ENCODE data around the gene SPEM1. TPM values are rescaled to one million over a fixed set of nuclear protein-coding genes. Genes with fewer than 3 reads are reported as not detected.
"Not testable (repeated sequence)": the region's sequence is repeated elsewhere in the genome, so short reads cannot be mapped to it uniquely, and the experiment has no call there.

SPEM1 gene
- total RNA-seq, 4 donors from 2014 or later: not detected

DNA sequence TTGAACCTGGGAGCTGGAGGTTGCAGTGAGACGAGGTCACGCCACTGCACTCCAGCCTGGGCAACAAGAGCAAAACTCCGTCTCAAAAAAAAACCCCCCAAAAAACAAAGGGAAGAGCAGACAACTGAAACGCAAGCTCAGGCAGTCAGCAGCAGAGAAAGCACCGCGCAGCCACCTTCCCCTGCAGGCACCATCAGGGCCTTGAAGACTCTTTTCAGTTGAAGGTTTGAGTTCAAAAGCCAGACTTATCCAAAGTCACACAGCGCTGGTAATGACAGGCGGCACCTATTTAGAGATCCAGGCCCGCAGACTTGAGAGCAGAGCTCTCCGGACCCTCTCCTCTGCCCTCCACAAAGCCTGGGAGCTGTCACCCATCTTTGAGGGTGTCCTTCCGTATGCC is 48.2 kb downstream of the SPEM1 start:
- TF ChIP-seq POLR2A (IDR thresholded peaks at IDR 0.05): no peak
- no peak for TF ChIP-seq CTCF (IDR thresholded peaks at IDR 0.05)
- H3K4me3 ChIP-seq (ENCODE audit: low read depth, poor library complexity, severe bottlenecking): no peak overlapping the region
- WGBS, 2 donors: 92 to 95% methylated on average over 11 of the region's 11 CpGs
- DNase-seq (ENCODE audit: low spot score in 2 of 2): no peak
- intact Hi-C loops (cut with DNase I; ENCODE audit: low total_unique reads): no loop called here

DNA sequence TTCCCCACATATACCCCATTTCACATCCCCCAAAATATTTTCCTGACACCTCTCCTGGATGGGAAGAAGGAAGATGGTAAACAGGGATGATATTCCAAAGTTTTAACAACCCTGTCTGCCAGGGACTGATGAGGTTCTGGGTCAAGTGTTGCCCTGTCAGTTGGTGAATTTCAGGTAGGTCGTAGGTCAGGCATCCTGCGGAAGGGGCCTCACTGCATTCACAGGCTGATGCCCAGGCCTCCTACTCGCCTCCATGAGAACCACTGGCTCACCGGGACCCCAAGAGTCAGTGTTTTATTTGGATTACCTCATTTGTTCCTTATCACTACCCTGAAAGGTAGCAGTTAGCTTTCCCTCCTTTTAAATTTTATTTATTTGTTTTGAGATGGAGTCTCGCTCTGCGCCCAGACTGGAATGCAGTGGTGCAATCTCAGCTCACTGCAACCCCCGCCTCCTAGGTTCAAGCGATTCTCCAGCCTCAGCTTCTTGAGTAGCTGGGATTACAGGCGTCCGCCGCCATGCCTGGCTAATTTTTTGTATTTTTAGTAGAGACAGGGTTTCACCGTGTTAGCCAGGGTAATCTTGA is 48.8 kb downstream of the SPEM1 start:
- 82 to 86% methylated on average over 12 of the region's 12 CpGs for WGBS, 2 donors
- H3K4me3 ChIP-seq (ENCODE audit: low read depth, poor library complexity, severe bottlenecking): no peak overlapping the region
- intact Hi-C loops (cut with DNase I; ENCODE audit: low total_unique reads): no loop called here
- TF ChIP-seq CTCF (IDR thresholded peaks at IDR 0.05) (no peak), POLR2A (IDR thresholded peaks at IDR 0.05) (no peak)
- no peak for DNase-seq (ENCODE audit: low spot score in 2 of 2)

- intact Hi-C loops (cut with DNase I; ENCODE audit: low total_unique reads): not testable (repeated sequence)
Measured at GRCh38 chr17:7469843-7470242, 49.7 kb downstream of the SPEM1 start.

GRCh38 chr17:7470457-7470973 is 50.4 kb downstream of the SPEM1 start:
- DNase-seq (ENCODE audit: low spot score in 2 of 2); intact Hi-C loops (cut with DNase I; ENCODE audit: low total_unique reads); H3K4me3 ChIP-seq (ENCODE audit: low read depth, poor library complexity, severe bottlenecking): not testable (repeated sequence)
- 76% methylated on average over 8 of the region's 8 CpGs for WGBS, 2 donors

More at GRCh38 chr17:7469843-7470242, 49.7 kb downstream of the SPEM1 start:
- DNase-seq (ENCODE audit: low spot score in 2 of 2); H3K4me3 ChIP-seq (ENCODE audit: low read depth, poor library complexity, severe bottlenecking): not testable (repeated sequence)
- 90 to 93% methylated on average over 12 of the region's 12 CpGs for WGBS, 2 donors

Other genes with a start within 250 kb of the SPEM1 start
- gene ASGR1, start 241.0 kb upstream of the SPEM1 start, total RNA-seq: 1 to 10 TPM; 1.3 to 6.6 (median 4.2) TPM
- 1 to 10 TPM; 2.7 to 7.7 (median 4.7) TPM for gene DLG4, start 200.5 kb upstream of the SPEM1 start, total RNA-seq
- gene ACADVL, start 200.4 kb upstream of the SPEM1 start, total RNA-seq: 1,000 to 10,000 TPM in 1 of 4 donors, 100 to 1,000 TPM in 3; 703 to 1,179 (median 863) TPM
- 10 to 100 TPM; 51.7 to 87.5 (median 67.8) TPM for gene DVL2, start 185.8 kb upstream of the SPEM1 start, total RNA-seq
- gene PHF23, start 180.9 kb upstream of the SPEM1 start, total RNA-seq: 10 to 100 TPM; 23.4 to 32.5 (median 27.9) TPM
- gene GABARAP, start 177.9 kb upstream of the SPEM1 start, total RNA-seq: 100 to 1,000 TPM; 253 to 667 (median 538) TPM
- 10 to 100 TPM; 55.3 to 79.2 (median 70.4) TPM for gene CTDNEP1, start 168.6 kb upstream of the SPEM1 start, total RNA-seq
- gene ELP5, start 168.1 kb upstream of the SPEM1 start, total RNA-seq: 10 to 100 TPM; 10.8 to 20.6 (median 17.1) TPM
- 10 to 100 TPM in 3 of 4 donors, 1 to 10 TPM in 1; 6.7 to 25.6 (median 14.4) TPM for gene CLDN7, start 157.8 kb upstream of the SPEM1 start, total RNA-seq
- 10 to 100 TPM in 2 of 4 donors, 1 to 10 TPM in 2; 4.3 to 13.6 (median 8.4) TPM for gene SLC2A4, start 138.6 kb upstream of the SPEM1 start, total RNA-seq
- 1 to 10 TPM in 3 of 4 donors, under 1 TPM in 1; 0.17 to 8.0 (median 2.4) TPM for gene YBX2, start 125.7 kb upstream of the SPEM1 start, total RNA-seq
- gene EIF5A, start 112.7 kb upstream of the SPEM1 start, total RNA-seq: 100 to 1,000 TPM; 203 to 261 (median 221) TPM
- 10 to 100 TPM; 48.8 to 93.6 (median 79.3) TPM for gene GPS2, start 105.0 kb upstream of the SPEM1 start, total RNA-seq
- 10 to 100 TPM; 13.3 to 44.8 (median 22.3) TPM for gene NEURL4, start 91.0 kb upstream of the SPEM1 start, total RNA-seq
- gene ACAP1, start 83.8 kb upstream of the SPEM1 start, total RNA-seq: 1 to 10 TPM; 2.9 to 5.6 (median 3.8) TPM
- gene KCTD11, start 68.2 kb upstream of the SPEM1 start, total RNA-seq: 10 to 100 TPM; 30.3 to 65.4 (median 42.8) TPM
- gene TMEM95, start 65.2 kb upstream of the SPEM1 start, total RNA-seq: not detected
- 10 to 100 TPM; 13.0 to 25.4 (median 19.7) TPM for gene TNK1, start 39.2 kb upstream of the SPEM1 start, total RNA-seq
- 10 to 100 TPM; 21.6 to 38.1 (median 24.5) TPM for gene PLSCR3, start 25.8 kb upstream of the SPEM1 start, total RNA-seq
- gene TMEM256, start 16.2 kb upstream of the SPEM1 start, total RNA-seq: 10 to 100 TPM; 56.1 to 90.8 (median 65.5) TPM
- 1 to 10 TPM; 5.5 to 9.6 (median 6.4) TPM for gene NLGN2, start 12.5 kb upstream of the SPEM1 start, total RNA-seq
- gene SPEM2, start 5.3 kb downstream of the SPEM1 start, total RNA-seq: not detected
- gene SPEM3, start 8.5 kb downstream of the SPEM1 start, total RNA-seq: not detected
- gene TMEM102, start 15.1 kb downstream of the SPEM1 start, total RNA-seq: 10 to 100 TPM; 15.5 to 23.2 (median 22.1) TPM
- 10 to 100 TPM; 12.5 to 15.0 (median 13.9) TPM for gene FGF11, start 19.2 kb downstream of the SPEM1 start, total RNA-seq
- gene CHRNB1, start 24.7 kb downstream of the SPEM1 start, total RNA-seq: 10 to 100 TPM in 3 of 4 donors, 1 to 10 TPM in 1; 7.8 to 16.0 (median 13.6) TPM
- 10 to 100 TPM; 40.4 to 52.3 (median 47.7) TPM for gene ZBTB4, start 59.3 kb downstream of the SPEM1 start, total RNA-seq
- gene SLC35G6, start 61.1 kb downstream of the SPEM1 start, total RNA-seq: not detected
- 100 to 1,000 TPM in 3 of 4 donors, 10 to 100 TPM in 1; 93.9 to 120 (median 110) TPM for gene POLR2A, start 64.0 kb downstream of the SPEM1 start, total RNA-seq
- 10 to 100 TPM in 3 of 4 donors, 1 to 10 TPM in 1; 9.9 to 31.7 (median 20.9) TPM for gene TNFSF12, start 128.7 kb downstream of the SPEM1 start, total RNA-seq
- gene TNFSF13, start 138.4 kb downstream of the SPEM1 start, total RNA-seq: 10 to 100 TPM in 3 of 4 donors, 1 to 10 TPM in 1; 7.6 to 30.6 (median 17.6) TPM
- 10 to 100 TPM; 39.5 to 53.0 (median 48.7) TPM for gene SENP3, start 141.6 kb downstream of the SPEM1 start, total RNA-seq
- gene CD68, start 159.3 kb downstream of the SPEM1 start, total RNA-seq: 10 to 100 TPM; 14.2 to 26.9 (median 16.2) TPM
- 10 to 100 TPM; 30.4 to 97.7 (median 74.4) TPM for gene MPDU1, start 163.5 kb downstream of the SPEM1 start, total RNA-seq
- 100 to 1,000 TPM in 1 of 4 donors, 10 to 100 TPM in 3; 61.9 to 106 (median 77.8) TPM for gene SOX15, start 169.8 kb downstream of the SPEM1 start, total RNA-seq
- gene FXR2, start 194.6 kb downstream of the SPEM1 start, total RNA-seq: 10 to 100 TPM; 32.1 to 35.7 (median 33.9) TPM
- gene SAT2, start 207.5 kb downstream of the SPEM1 start, total RNA-seq: 10 to 100 TPM; 32.7 to 50.5 (median 43.0) TPM
- not detected for gene SHBG, start 209.8 kb downstream of the SPEM1 start, total RNA-seq
- gene ATP1B2, start 230.6 kb downstream of the SPEM1 start, total RNA-seq: 1 to 10 TPM in 1 of 4 donors, under 1 TPM in 2, not detected in 1; 0.42 to 3.0 (median 0.46) TPM